Muscle of leg (tissue), 11 donors: ENCODE measurements around the gene UBL7. TPM values are rescaled to one million over a fixed set of nuclear protein-coding genes. Genes with fewer than 3 reads are reported as not detected.
A peak's percentile ranks its signal among the peaks of the same experiment; 100 is the strongest.

Source experiments
- DNase-seq: peaks from one replicate; pipeline ENCODE4 v3.0.0; 2013
- H3K27ac ChIP-seq: one replicate; pipeline ENCODE4 v1.5.1; 2013; ENCODE audit warnings: mild to moderate bottlenecking, low read length, control low read depth
- H3K27me3 ChIP-seq: one replicate; pipeline ENCODE4 v1.6.1; 2013; ENCODE audit warnings: low read length; ENCODE audit not compliant: control insufficient read depth, insufficient read depth
- H3K36me3 ChIP-seq: one replicate; pipeline ENCODE4 v1.6.1; 2013; ENCODE audit warnings: low read length; ENCODE audit not compliant: control insufficient read depth, insufficient read depth
- H3K4me1 ChIP-seq: one replicate; pipeline ENCODE4 v1.6.1; 2013; ENCODE audit warnings: low read length; ENCODE audit not compliant: control insufficient read depth, insufficient read depth
- H3K4me3 ChIP-seq: one replicate; pipeline ENCODE4 v1.5.1; 2013; ENCODE audit warnings: low read length, control low read depth
- H3K9me3 ChIP-seq: replicated peaks from 2 replicates; pipeline ENCODE4 v1.6.1; 2013; ENCODE audit warnings: low read depth, low read length; ENCODE audit not compliant: control insufficient read depth
- WGBS: methylation state at CpG from one replicate; pipeline ENCODE4 v1.1.5; 2013; ENCODE audit warnings: missing lambda C conversion rate; ENCODE audit not compliant: insufficient coverage; 5-methylcytosine and 5-hydroxymethylcytosine counted together
- polyA plus RNA-seq, 8 donors: library from polyadenylated mRNA; unstranded; fragments of 120-200 nt; gene quantifications; one replicate each; pipeline versions ENCODE4 v1.2.1 to v1.2.3, GENCODE V29; 2013; ENCODE audit warnings: inconsistent platforms in 1 of 8, low replicate concordance in 1 of 8; ENCODE audit not compliant: insufficient read length in 8 of 8, insufficient read depth in 1 of 8
- total RNA-seq: library from RNA; stranded (reverse); fragments of 120-200 nt; gene quantifications from one replicate; pipeline ENCODE4 v1.2.4, GENCODE V29; 2013

UBL7 gene
- total and polyA plus RNA-seq, 9 donors: 30.6 to 38.8 (median 36.3) TPM

DNA sequence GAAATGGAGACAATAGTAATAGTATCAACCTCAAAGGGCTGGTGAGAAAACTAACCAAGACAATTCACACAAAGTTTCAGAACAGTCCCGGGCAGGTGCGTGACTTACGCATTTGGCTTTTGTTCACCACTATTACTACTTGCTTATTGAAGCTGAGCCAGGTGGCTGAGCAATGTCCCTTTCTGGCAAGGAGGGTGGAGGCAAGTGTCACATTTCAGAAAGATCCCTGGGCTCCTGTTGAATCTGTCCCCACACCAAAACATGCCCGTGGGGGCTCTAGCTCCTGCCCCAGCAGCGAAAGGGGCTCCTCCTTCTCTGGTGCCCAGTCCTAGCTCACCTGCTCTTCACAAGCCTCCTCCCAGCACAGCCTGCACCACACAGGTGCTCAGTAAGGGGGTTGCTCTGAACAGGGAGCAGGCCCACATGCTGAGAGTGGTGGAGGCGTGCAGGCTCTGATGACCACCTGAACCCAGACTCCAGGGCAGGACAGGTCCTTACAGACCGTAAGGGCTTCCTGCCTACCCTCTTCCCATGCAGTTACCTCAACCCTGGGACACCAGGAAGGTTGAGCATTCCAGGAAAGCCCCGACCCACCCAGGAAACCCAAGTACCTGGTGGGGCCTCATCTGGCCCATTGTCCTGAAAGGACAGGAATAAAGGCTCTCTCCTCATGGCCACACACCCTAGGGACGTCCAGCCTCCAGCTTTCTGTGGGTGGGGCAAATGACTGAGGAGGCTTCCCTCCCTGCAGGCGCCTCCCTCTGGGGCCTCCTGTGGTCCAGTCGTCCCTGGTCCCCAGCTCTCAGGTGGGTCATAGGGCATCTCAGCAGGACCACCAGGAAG lies 59.8 kb downstream of the UBL7 start:
- no peak overlapping the region for H3K27ac ChIP-seq
- H3K9me3 ChIP-seq: no peaks in the 10 kb centered on the region

DNA sequence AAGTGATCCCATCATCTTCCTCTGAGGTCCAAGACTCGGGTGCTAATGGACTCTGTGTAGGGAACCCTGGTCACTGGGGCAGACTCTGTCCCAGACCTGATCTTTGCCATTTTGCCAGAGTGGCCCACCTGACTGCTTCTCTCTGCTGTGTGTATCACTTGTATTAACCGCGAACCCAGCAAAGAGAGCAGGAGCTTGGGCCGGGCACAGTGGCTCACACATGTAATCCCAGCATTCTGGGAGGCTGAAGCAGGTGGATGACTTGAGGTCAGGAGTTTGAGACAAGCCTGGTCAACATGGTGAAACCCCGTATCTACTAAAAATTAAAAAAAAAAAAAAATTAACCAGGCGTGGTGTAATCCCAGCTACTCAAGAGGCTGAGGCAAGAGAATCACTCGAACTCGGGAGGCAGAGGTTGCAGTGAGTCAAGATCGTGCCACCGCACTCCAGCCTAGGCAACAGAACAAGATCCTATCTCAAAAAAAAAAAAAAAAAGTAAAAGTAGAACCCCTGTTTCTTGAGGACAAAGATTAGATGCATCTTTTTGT lies 60.6 kb downstream of the UBL7 start:
- H3K27ac ChIP-seq: no peak overlapping the region

More for the DNA sequence above, 59.8 kb downstream of the UBL7 start:
- Histone ChIP-seq H3K4me3 (no peak overlapping the region), H3K4me1 (peaks cover 55% of the 10 kb centered on the region), H3K36me3 (no peaks in the 10 kb centered on the region), H3K27me3 (peaks cover 10% of the 10 kb centered on the region)
- 63% methylated on average over 7 of the region's 11 CpGs for WGBS
- no peak for DNase-seq

GRCh38 chr15:74399511-74400312 lies 61.2 kb downstream of the UBL7 start:
- no peak overlapping the region for H3K27ac ChIP-seq
- no peak for DNase-seq
- 43% methylated on average over 1 of the region's 5 CpGs for WGBS
- H3K4me1 ChIP-seq: peaks cover 67% of the 10 kb centered on the region
- peaks cover 4% of the 10 kb centered on the region for H3K27me3 ChIP-seq
- no peaks in the 10 kb centered on the region for H3K36me3 ChIP-seq
- H3K4me3 ChIP-seq: no peak overlapping the region
- no peaks in the 10 kb centered on the region for H3K9me3 ChIP-seq

More for the DNA sequence above, 60.6 kb downstream of the UBL7 start:
- H3K4me3 ChIP-seq: no peak overlapping the region
- H3K27me3 ChIP-seq: peaks cover 6% of the 10 kb centered on the region
- no peak for DNase-seq
- H3K36me3 ChIP-seq: no peaks in the 10 kb centered on the region
- H3K9me3 ChIP-seq: no peaks in the 10 kb centered on the region
- peaks cover 63% of the 10 kb centered on the region for H3K4me1 ChIP-seq
- WGBS: 92% methylated on average over 1 of the region's 10 CpGs

- peaks cover 62% of the 10 kb centered on the region for H3K4me1 ChIP-seq
- H3K27ac ChIP-seq: no peak overlapping the region
- H3K4me3 ChIP-seq: no peak overlapping the region
- H3K27me3 ChIP-seq: peaks cover 3% of the 10 kb centered on the region
- no CpG with 5 or more reads among the region's 3 CpGs for WGBS
- DNase-seq: no peak
- H3K9me3 ChIP-seq: no peaks in the 10 kb centered on the region
- no peaks in the 10 kb centered on the region for H3K36me3 ChIP-seq
These were observed 61.9 kb downstream of the UBL7 start for GRCh38 chr15:74399100-74399499.

GRCh38 chr15:74398183-74398582 lies 62.8 kb downstream of the UBL7 start:
- no peak overlapping the region for H3K4me3 ChIP-seq
- peaks cover 2% of the 10 kb centered on the region for H3K27me3 ChIP-seq
- no peaks in the 10 kb centered on the region for H3K36me3 ChIP-seq
- DNase-seq: no peak
- no CpG with 5 or more reads among the region's 5 CpGs for WGBS
- H3K9me3 ChIP-seq: no peaks in the 10 kb centered on the region
- H3K27ac ChIP-seq: no peak overlapping the region
- peaks cover 54% of the 10 kb centered on the region for H3K4me1 ChIP-seq

DNA sequence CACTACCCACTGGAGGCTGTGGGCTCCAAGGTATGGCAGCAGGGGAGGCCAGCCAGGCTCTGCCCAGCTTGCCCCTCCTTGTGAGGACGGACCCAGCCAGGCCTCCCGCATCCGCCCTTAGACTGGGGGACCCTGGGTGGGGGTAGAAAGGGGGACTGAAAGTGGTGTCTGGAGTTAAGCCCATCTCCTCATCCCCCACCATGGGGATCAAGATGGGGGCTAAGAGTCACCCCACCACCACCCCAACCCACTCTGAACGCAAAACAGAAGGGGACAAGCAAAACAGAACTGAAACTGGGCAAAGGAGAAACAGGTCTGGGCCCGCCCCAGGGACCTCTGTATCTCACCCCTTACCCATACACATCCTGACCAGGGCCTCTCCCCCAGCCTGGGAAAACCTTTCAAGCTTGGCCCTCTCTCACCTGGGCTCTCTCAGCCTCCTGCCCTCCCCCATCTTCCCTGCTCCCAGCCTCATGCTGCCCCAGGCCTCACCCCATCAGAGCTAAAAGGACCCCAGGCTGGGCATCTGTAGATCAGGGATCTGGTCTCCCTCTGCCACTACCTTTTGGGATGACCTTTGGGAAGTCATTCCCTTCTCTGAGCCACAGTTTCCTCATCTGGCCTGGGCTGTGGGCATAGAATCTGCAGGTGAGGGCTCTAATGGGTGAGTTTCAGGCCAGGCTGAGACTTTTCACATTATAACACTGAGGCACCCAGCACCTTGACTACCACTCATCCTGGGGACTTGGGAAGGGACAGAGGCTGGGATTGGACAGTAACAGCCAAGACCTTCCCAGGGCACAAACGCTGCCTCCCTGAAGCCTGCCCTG lies 63.5 kb downstream of the UBL7 start:
- H3K27ac ChIP-seq: no peak overlapping the region
- peaks cover 2% of the 10 kb centered on the region for H3K27me3 ChIP-seq
- WGBS: 80% methylated on average over 3 of the region's 6 CpGs

GRCh38 chr15:74396445-74397238 lies 64.3 kb downstream of the UBL7 start:
- Histone ChIP-seq H3K36me3 (no peaks in the 10 kb centered on the region), H3K9me3 (no peaks in the 10 kb centered on the region), H3K4me1 (peaks cover 56% of the 10 kb centered on the region), H3K4me3 (no peak overlapping the region), H3K27ac (no peak overlapping the region), H3K27me3 (peaks cover 2% of the 10 kb centered on the region)
- 30% methylated on average over 6 of the region's 9 CpGs for WGBS
- peak; percentile 43 for DNase-seq

More for the DNA sequence above, 63.5 kb downstream of the UBL7 start:
- Histone ChIP-seq H3K4me1 (peaks cover 53% of the 10 kb centered on the region), H3K36me3 (no peaks in the 10 kb centered on the region), H3K9me3 (no peaks in the 10 kb centered on the region), H3K4me3 (no peak overlapping the region)
- no peak for DNase-seq

GRCh38 chr15:74396146-74396438 lies 64.9 kb downstream of the UBL7 start:
- H3K36me3 ChIP-seq: no peaks in the 10 kb centered on the region
- DNase-seq: no peak
- H3K27me3 ChIP-seq: peaks cover 2% of the 10 kb centered on the region
- H3K27ac ChIP-seq: no peak overlapping the region
- no peaks in the 10 kb centered on the region for H3K9me3 ChIP-seq
- no peak overlapping the region for H3K4me3 ChIP-seq
- 66% methylated on average over 6 of the region's 10 CpGs for WGBS
- H3K4me1 ChIP-seq: peaks cover 55% of the 10 kb centered on the region
